NCI-H524 (cell line): ENCODE results near the gene RHBDF2.

Experiments used
- DNase-seq, 2 experiments: peaks; one replicate each; lab custom pipeline; 2025; lab: John Stamatoyannopoulos, UW

Gene RHBDF2

GRCh38 chr17:76500747-76501017 lies 541 bp downstream of the RHBDF2 start:
- DNase-seq = no peak

- peak; percentile 81 to 83 for DNase-seq
Observed at GRCh38 chr17:76500074-76500746, 1.0 kb downstream of the RHBDF2 start.

- no peak for DNase-seq
Observed at GRCh38 chr17:76499267-76499667, 2.0 kb downstream of the RHBDF2 start.

- no peak for DNase-seq
Observed at GRCh38 chr17:76498876-76499251, 2.4 kb downstream of the RHBDF2 start.

- DNase-seq = peak; percentile 99 to 100
Observed at GRCh38 chr17:76497979-76498875, 3.0 kb downstream of the RHBDF2 start.

GRCh38 chr17:76497699-76497978 lies 3.6 kb downstream of the RHBDF2 start:
- no peak for DNase-seq

GRCh38 chr17:76496464-76496863 lies 4.8 kb downstream of the RHBDF2 start:
- no peak for DNase-seq

- DNase-seq = no peak
Observed at GRCh38 chr17:76495663-76496400, 5.4 kb downstream of the RHBDF2 start.

GRCh38 chr17:76493505-76494167 lies 7.6 kb downstream of the RHBDF2 start:
- no peak for DNase-seq

- no peak for DNase-seq
Observed at GRCh38 chr17:76492989-76493501, 8.2 kb downstream of the RHBDF2 start.

GRCh38 chr17:76492123-76492988 lies 8.9 kb downstream of the RHBDF2 start:
- DNase-seq = no peak

- DNase-seq = no peak
Observed at GRCh38 chr17:76491271-76492122, 9.7 kb downstream of the RHBDF2 start.

GRCh38 chr17:76490112-76490710 lies 11.0 kb downstream of the RHBDF2 start:
- no peak for DNase-seq

- DNase-seq = no peak
Observed at GRCh38 chr17:76487451-76488192, 13.6 kb downstream of the RHBDF2 start.

GRCh38 chr17:76485569-76485968 lies 15.7 kb downstream of the RHBDF2 start:
- peak in 1 of 2 experiments; percentile 49 for DNase-seq

- DNase-seq = no peak
Observed at GRCh38 chr17:76484228-76484725, 16.9 kb downstream of the RHBDF2 start.

- peak in 1 of 2 experiments; percentile 25 for DNase-seq
Observed at GRCh38 chr17:76481071-76481655, 20.1 kb downstream of the RHBDF2 start.

GRCh38 chr17:76480632-76481031 lies 20.6 kb downstream of the RHBDF2 start:
- peak in 1 of 2 experiments; percentile 56 for DNase-seq
